Panc1 (cell line): ENCODE data around the gene PERCC1. TPM values are rescaled to one million over a fixed set of nuclear protein-coding genes. Genes with fewer than 3 reads are reported as not detected.

Experiments used
- ATAC-seq: fragments of 200-7000 bp; cut with Tn5 transposase; 2 replicates; pipeline ENCODE4 v1.9.1; 2020; ENCODE audit warnings: mild to moderate bottlenecking, moderate library complexity
- BruUV-seq: library from RNA; stranded (reverse); fragments of 400-500 nt; replicated peaks from 2 replicates; lab custom pipeline; 2021; lab: Mats Ljungman, UMichigan
- CTCF ChIA-PET: fragments of 300-600 bp; sonication (Branson Sonifier 250); formaldehyde crosslinking; loops from one replicate; lab custom pipeline; 2022; ENCODE audit warnings: antibody characterized with exemption; lab: Charles Lee
- POLR2A ChIA-PET: fragments of 300-600 bp; sonication (Branson Sonifier 250); formaldehyde crosslinking; loops from one replicate; lab custom pipeline; 2022; ENCODE audit warnings: antibody characterized with exemption; lab: Charles Lee
- DNase-seq: peaks from one replicate; pipeline ENCODE4 v3.0.0-alpha.2; 2010; ENCODE audit warnings: low read depth, low spot score
- H3K27ac ChIP-seq: 2 replicates; pipeline ENCODE4 v1.5.1; 2011; ENCODE audit warnings: mild to moderate bottlenecking, low read length, inconsistent platforms
- H3K27me3 ChIP-seq: fragments of 200-500 bp; sonication (Bioruptor generic); 2 replicates; pipeline ENCODE4 v1.6.0; 2014; ENCODE audit warnings: low read length, inconsistent platforms; ENCODE audit not compliant: control insufficient read depth, insufficient read depth
- H3K36me3 ChIP-seq: fragments of 200-500 bp; sonication (Bioruptor generic); 2 replicates; pipeline ENCODE4 v1.5.1; 2014; ENCODE audit warnings: inconsistent platforms, mild to moderate bottlenecking, low read length, moderate library complexity; ENCODE audit not compliant: control insufficient read depth, insufficient read depth
- H3K4me1 ChIP-seq: 2 replicates; pipeline ENCODE4 v1.5.1; 2011; ENCODE audit warnings: inconsistent platforms, mild to moderate bottlenecking, low read length, moderate library complexity; ENCODE audit not compliant: control insufficient read depth, insufficient read depth
- H3K4me3 ChIP-seq, 2 experiments: 2 replicates each; pipeline ENCODE4 v1.5.1; 2011 to 2012; ENCODE audit warnings: low read depth in 2 of 2, low read length in 2 of 2, mild to moderate bottlenecking in 2 of 2, inconsistent platforms in 1 of 2, moderate library complexity in 1 of 2
- H3K9me3 ChIP-seq: fragments of 200-500 bp; sonication (Bioruptor generic); 2 replicates; pipeline ENCODE4 v1.5.1; 2014; ENCODE audit warnings: low read depth, mild to moderate bottlenecking, inconsistent platforms, low read length, moderate library complexity; ENCODE audit not compliant: control insufficient read depth, insufficient read depth
- CTCF ChIP-seq: fragments of 450-650 bp; IDR thresholded peaks from 2 replicates; pipeline ENCODE4 v1.5.1; 2017; ENCODE audit warnings: mild to moderate bottlenecking
- POLR2AphosphoS5 ChIP-seq: IDR thresholded peaks from 2 replicates; pipeline ENCODE4 v1.6.1; 2012; ENCODE audit warnings: mild to moderate bottlenecking, low read depth, low read length, moderate library complexity
- SIN3A ChIP-seq: IDR thresholded peaks from 2 replicates; pipeline ENCODE4 v1.6.1; 2012; ENCODE audit warnings: low read depth, mild to moderate bottlenecking, low read length, moderate library complexity, borderline replicate concordance; ENCODE audit not compliant: insufficient read depth
- TCF7L2 ChIP-seq: IDR thresholded peaks from 2 replicates; pipeline ENCODE4 v1.6.1; 2011; ENCODE audit warnings: mild to moderate bottlenecking, low read depth, low read length, inconsistent platforms
- in situ Hi-C: cut with HindIII; loops from 2 replicates; pipeline ENCODE4 v1.10.0; 2016; ENCODE audit warnings: low sequenced_read_pairs, low pct_unique_long_range_greater_than_20kb
- intact Hi-C: fragments of 100-400 bp; cut with micrococcal nuclease; formaldehyde crosslinking; loops from one replicate; pipeline ENCODE4 v1.10.0; 2022; ENCODE audit not compliant: unreplicated experiment
- total RNA-seq: library from RNA; stranded (reverse); gene quantifications from one replicate; pipeline ENCODE4 v1.2.1, GENCODE V29; 2021; ENCODE audit not compliant: unreplicated experiment
- TF ChIP-seq, protein P1 (sequence below), 2 experiments: IDR thresholded peaks; 2 replicates each; pipeline ENCODE4 v1.6.1; 2011 to 2012; ENCODE audit warnings: low read depth in 2 of 2, control low read depth in 1 of 2, low read length in 1 of 2, mild to moderate bottlenecking in 1 of 2, moderate library complexity in 1 of 2; ENCODE audit not compliant: insufficient read depth in 1 of 2

Gene PERCC1
- total RNA-seq, 1 experiment from 2014 or later, result not detected

DNA sequence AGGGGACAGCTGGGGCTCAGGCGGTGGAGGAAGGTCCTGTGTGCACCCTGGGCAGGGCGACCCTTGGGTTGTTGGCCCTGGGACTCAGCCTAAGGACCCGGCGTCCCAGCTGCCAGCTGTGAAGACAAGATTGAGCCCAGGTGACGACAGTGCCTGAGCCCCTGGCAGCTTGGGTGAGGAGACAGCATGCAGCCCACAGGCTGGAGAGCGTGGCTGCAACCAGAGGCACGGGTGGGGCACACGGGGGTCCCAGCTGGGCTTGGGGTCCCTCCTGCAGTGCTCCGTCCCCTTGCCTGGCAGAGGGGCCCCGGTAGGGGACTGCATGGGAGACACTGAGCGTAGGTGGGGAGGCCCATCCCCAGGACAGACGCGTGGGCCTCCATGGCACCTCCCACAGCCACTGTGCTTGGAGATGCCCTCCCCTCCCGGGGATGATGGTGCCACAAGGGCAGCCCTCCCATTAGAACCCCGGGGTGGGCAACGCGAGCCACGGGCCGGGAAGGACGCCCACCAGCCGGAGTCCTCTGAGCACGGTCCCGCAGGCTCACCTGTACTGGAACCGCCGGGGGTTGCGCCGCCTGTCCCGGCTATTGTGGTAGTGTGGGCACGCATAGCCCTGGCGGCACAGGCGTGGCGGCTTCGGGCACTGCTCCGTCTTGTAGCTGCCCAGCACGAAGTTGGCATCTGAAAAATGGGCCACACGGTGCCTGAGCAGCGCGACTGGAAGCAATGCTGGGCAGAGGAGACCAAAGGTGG, 31.9 kb upstream of the PERCC1 start:
- CTCF ChIA-PET, result no interaction called here

DNA sequence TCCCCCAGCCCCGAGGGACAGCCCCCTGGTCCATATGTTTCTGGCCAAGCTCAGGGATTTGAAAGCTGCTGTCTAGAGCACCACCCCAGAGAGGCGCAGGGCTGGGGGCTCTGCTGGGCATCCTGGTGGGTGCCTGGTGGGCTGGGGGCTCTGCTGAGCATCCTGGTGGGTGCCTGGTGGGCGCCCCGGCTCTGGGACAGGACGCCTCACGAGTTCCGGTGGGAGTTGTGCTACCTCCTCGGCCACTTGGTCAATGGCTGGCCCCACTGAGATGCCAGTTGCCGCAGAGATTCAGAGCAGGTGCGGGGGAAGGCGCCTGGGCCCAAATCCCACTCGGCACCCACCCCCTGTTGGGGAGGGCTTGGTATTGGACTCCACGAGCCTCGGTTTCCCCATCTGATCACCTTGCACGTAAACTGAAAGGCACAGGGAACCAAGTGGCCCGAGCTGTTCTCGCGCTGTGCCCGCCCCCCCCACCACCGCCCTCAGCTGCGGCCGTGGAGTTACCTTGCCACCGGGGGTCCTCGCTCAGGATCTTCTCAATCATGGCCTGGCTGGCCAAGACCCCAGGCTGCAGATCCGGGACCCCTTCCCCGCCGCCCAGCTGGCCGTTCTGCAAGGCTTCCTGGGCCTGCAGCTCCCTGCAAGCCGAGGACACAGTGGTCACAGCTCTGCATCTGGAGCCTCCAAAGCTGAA, 29.7 kb upstream of the PERCC1 start:
- Histone ChIP-seq H3K27me3 (no peaks in the 10 kb centered on the region), H3K4me1 (no peaks in the 10 kb centered on the region), H3K4me3 (no peak overlapping the region), H3K36me3 (no peaks in the 10 kb centered on the region), H3K27ac (no peak overlapping the region), H3K9me3 (no peaks in the 10 kb centered on the region)
- TF ChIP-seq CTCF (no peak), POLR2AphosphoS5 (no peak), SIN3A (no peak), TCF7L2 (no peak)
- TF ChIP-seq, protein P1, sequence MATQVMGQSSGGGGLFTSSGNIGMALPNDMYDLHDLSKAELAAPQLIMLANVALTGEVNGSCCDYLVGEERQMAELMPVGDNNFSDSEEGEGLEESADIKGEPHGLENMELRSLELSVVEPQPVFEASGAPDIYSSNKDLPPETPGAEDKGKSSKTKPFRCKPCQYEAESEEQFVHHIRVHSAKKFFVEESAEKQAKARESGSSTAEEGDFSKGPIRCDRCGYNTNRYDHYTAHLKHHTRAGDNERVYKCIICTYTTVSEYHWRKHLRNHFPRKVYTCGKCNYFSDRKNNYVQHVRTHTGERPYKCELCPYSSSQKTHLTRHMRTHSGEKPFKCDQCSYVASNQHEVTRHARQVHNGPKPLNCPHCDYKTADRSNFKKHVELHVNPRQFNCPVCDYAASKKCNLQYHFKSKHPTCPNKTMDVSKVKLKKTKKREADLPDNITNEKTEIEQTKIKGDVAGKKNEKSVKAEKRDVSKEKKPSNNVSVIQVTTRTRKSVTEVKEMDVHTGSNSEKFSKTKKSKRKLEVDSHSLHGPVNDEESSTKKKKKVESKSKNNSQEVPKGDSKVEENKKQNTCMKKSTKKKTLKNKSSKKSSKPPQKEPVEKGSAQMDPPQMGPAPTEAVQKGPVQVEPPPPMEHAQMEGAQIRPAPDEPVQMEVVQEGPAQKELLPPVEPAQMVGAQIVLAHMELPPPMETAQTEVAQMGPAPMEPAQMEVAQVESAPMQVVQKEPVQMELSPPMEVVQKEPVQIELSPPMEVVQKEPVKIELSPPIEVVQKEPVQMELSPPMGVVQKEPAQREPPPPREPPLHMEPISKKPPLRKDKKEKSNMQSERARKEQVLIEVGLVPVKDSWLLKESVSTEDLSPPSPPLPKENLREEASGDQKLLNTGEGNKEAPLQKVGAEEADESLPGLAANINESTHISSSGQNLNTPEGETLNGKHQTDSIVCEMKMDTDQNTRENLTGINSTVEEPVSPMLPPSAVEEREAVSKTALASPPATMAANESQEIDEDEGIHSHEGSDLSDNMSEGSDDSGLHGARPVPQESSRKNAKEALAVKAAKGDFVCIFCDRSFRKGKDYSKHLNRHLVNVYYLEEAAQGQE (IDR thresholded peaks at IDR 0.05; ENCODE audit: insufficient read depth in 1 of 2, low read depth in 2 of 2, low read length in 1 of 2), result no peak
- DNase-seq, result no peak
- ChIA-PET CTCF (interaction anchor here (0.7 kb wide), 1 partner anchor 344 kb away, joined by 3 read pairs; no protein-coding TSS in a partner anchor), POLR2A (no interaction called here)
- in situ Hi-C loops (no loop called here), intact Hi-C loops (no loop called here)
- no peak for ATAC-seq
- no TSS peak for BruUV-seq

More for the DNA sequence above, 31.9 kb upstream of the PERCC1 start:
- Histone ChIP-seq H3K27ac (no peak overlapping the region), H3K9me3 (no peaks in the 10 kb centered on the region), H3K4me3 (no peak overlapping the region), H3K4me1 (no peaks in the 10 kb centered on the region), H3K27me3 (no peaks in the 10 kb centered on the region), H3K36me3 (no peaks in the 10 kb centered on the region)
- TF ChIP-seq CTCF (no peak), POLR2AphosphoS5 (no peak), SIN3A (no peak), TCF7L2 (no peak)
- TF ChIP-seq, protein P1 (IDR thresholded peaks at IDR 0.05; ENCODE audit: insufficient read depth in 1 of 2, low read depth in 2 of 2, low read length in 1 of 2), result no peak
- POLR2A ChIA-PET, result no interaction called here
- BruUV-seq, result no TSS peak
- intact Hi-C loops (no loop called here), in situ Hi-C loops (no loop called here)
- ATAC-seq (peak; percentile 25; the same call in 1 of the 2 replicates), DNase-seq (no peak)
